ENCODE measurements around the gene MSANTD1.
A peak's percentile ranks its signal among the peaks of the same experiment; 100 is the strongest.

Gene MSANTD1

GRCh38 chr4:3304831-3305609, 56.1 kb downstream of the MSANTD1 start:
- DNase-seq: peak; percentile 30

- no peak for DNase-seq
Measured at GRCh38 chr4:3305610-3306371, 56.8 kb downstream of the MSANTD1 start.

Measured in NCI-H1092 treated with DMSO at 0.1 percent for 48 hours (cell line).